ENCODE results near the gene RAPGEFL1. TPM values are rescaled to one million over a fixed set of nuclear protein-coding genes. Genes with fewer than 3 reads are reported as not detected.
A peak's percentile ranks its signal among the peaks of the same experiment; 100 is the strongest.

Gene RAPGEFL1
- total RNA-seq, 1 donor from 2014 or later: 18.3 TPM

DNA sequence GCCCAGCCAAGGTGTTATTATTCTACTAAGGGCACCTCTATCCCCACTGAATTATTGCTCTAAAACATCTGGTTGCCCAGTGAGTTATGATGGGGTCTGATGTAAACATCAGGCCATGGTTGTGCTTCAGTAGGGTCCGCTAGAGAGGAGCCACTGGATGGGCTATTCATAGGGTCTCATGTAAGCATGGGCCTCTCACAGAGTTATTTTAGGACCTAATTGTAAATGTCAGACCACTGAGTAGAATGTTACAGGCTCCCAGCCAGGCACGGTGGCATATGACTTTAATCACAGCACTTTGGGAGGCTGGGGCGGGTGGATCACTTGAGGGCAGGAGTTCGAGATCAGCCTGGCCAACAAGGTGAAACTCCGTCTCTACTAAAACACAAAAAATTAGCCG, 5.3 kb downstream of the RAPGEFL1 start:
- no peak overlapping the region for H3K4me3 Mint-ChIP-seq (ENCODE audit: unreplicated experiment)
- DNase-seq (ENCODE audit: low spot score): no peak
- TF ChIP-seq, protein P1, sequence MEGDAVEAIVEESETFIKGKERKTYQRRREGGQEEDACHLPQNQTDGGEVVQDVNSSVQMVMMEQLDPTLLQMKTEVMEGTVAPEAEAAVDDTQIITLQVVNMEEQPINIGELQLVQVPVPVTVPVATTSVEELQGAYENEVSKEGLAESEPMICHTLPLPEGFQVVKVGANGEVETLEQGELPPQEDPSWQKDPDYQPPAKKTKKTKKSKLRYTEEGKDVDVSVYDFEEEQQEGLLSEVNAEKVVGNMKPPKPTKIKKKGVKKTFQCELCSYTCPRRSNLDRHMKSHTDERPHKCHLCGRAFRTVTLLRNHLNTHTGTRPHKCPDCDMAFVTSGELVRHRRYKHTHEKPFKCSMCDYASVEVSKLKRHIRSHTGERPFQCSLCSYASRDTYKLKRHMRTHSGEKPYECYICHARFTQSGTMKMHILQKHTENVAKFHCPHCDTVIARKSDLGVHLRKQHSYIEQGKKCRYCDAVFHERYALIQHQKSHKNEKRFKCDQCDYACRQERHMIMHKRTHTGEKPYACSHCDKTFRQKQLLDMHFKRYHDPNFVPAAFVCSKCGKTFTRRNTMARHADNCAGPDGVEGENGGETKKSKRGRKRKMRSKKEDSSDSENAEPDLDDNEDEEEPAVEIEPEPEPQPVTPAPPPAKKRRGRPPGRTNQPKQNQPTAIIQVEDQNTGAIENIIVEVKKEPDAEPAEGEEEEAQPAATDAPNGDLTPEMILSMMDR (IDR thresholded peaks at IDR 0.05; ENCODE audit: unreplicated experiment): no peak
- peaks cover 10% of the 10 kb centered on the region for H3K27me3 Mint-ChIP-seq (ENCODE audit: unreplicated experiment)
- no peaks in the 10 kb centered on the region for H3K9me3 Mint-ChIP-seq (ENCODE audit: unreplicated experiment)
- peaks cover 10% of the 10 kb centered on the region for H3K4me1 Mint-ChIP-seq (ENCODE audit: unreplicated experiment)
- H3K27ac Mint-ChIP-seq (ENCODE audit: unreplicated experiment): no peak overlapping the region
- peaks cover 4% of the 10 kb centered on the region for H3K36me3 Mint-ChIP-seq (ENCODE audit: low read depth, unreplicated experiment)

- Mint-ChIP-seq H3K27ac (ENCODE audit: unreplicated experiment) (no peak overlapping the region), H3K27me3 (ENCODE audit: unreplicated experiment) (peaks cover 10% of the 10 kb centered on the region), H3K36me3 (ENCODE audit: low read depth, unreplicated experiment) (peaks cover 9% of the 10 kb centered on the region), H3K4me3 (ENCODE audit: unreplicated experiment) (peak overlapping the region; percentile 6), H3K4me1 (ENCODE audit: unreplicated experiment) (peaks cover 3% of the 10 kb centered on the region), H3K9me3 (ENCODE audit: unreplicated experiment) (no peaks in the 10 kb centered on the region)
- no peak for DNase-seq (ENCODE audit: low spot score)
- TF ChIP-seq, protein P1 (IDR thresholded peaks at IDR 0.05; ENCODE audit: unreplicated experiment): no peak
Observed at GRCh38 chr17:40187238-40187637, 10.0 kb downstream of the RAPGEFL1 start.

DNA sequence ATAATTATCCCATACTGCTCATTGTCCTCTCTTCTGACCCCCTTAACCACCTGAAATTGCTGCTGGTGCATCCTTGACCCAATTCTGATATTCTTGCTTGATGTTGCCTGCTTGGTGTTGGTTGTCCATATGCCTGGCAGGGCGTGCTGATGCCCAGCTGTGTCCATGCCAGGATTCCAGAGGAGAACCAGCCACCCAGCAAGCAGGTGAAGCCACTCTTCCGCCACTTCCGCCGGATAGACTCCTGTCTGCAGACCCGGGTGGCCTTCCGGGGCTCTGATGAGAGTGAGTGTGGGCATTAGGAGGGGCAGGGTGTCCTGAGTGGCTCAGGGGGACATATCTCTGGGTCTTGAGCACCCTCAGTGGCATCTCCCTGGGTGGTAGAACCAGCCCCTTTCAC, 11.4 kb downstream of the RAPGEFL1 start:
- Mint-ChIP-seq H3K36me3 (ENCODE audit: low read depth, unreplicated experiment) (peaks cover 9% of the 10 kb centered on the region), H3K4me3 (ENCODE audit: unreplicated experiment) (no peak overlapping the region), H3K27ac (ENCODE audit: unreplicated experiment) (no peak overlapping the region), H3K9me3 (ENCODE audit: unreplicated experiment) (no peaks in the 10 kb centered on the region), H3K27me3 (ENCODE audit: unreplicated experiment) (peaks cover 11% of the 10 kb centered on the region), H3K4me1 (ENCODE audit: unreplicated experiment) (peaks cover 7% of the 10 kb centered on the region)
- DNase-seq (ENCODE audit: low spot score): no peak
- TF ChIP-seq, protein P1 (IDR thresholded peaks at IDR 0.05; ENCODE audit: unreplicated experiment): no peak

DNA sequence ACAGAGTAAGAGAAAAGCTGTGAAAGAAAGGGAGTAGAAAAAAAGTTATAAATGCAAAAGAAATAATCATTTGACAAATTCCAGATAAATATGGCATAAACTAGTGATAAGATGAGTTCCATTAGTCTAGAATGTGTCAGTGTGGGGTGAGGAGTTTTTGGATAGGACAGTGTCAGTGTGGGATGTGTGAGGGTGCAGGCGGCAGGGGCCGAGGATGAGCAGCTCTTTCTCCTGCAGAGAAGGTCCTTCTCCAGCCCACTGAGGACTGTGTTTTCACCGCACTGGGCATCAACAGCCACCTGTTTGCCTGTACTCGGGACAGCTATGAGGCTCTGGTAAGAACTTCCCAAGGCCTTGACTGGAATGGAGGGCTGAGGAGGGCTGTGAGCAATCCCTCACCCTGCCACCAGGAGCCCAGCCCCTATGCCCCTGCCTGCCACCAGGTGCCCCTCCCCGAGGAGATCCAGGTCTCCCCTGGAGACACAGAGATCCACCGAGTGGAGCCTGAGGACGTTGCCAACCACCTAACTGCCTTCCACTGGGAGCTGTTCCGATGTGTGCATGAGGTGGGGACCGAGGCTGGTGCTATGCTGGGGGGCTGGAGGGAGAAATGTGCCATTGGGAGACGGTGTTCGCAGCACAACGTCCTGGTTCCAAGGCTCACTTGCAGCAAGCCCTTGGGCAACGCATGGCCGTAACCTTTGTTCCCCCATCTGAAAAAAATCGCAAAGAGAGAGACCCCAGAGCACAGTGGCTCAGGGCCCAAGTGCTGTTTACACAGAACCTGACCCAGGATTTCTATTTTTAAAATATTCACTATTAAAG, 13.1 kb downstream of the RAPGEFL1 start:
- H3K27me3 Mint-ChIP-seq (ENCODE audit: unreplicated experiment): peaks cover 9% of the 10 kb centered on the region
- TF ChIP-seq, protein P1 (IDR thresholded peaks at IDR 0.05; ENCODE audit: unreplicated experiment): peak; percentile 73
- H3K9me3 Mint-ChIP-seq (ENCODE audit: unreplicated experiment): no peaks in the 10 kb centered on the region
- H3K36me3 Mint-ChIP-seq (ENCODE audit: low read depth, unreplicated experiment): peaks cover 12% of the 10 kb centered on the region
- H3K4me1 Mint-ChIP-seq (ENCODE audit: unreplicated experiment): peaks cover 12% of the 10 kb centered on the region
- peak overlapping the region; percentile 71 for H3K4me3 Mint-ChIP-seq (ENCODE audit: unreplicated experiment)
- no peak overlapping the region for H3K27ac Mint-ChIP-seq (ENCODE audit: unreplicated experiment)
- DNase-seq (ENCODE audit: low spot score): peak; percentile 61

All from endothelial cell (in vitro differentiated cells).